Parathyroid adenoma (tissue), 2 donors: Measurements from ENCODE around the gene FRS3.

Experiments used
- H2AFZ ChIP-seq: fragments of 300-600 bp; sonication (generic); one replicate; pipeline ENCODE4 v1.7.0; 2017; ENCODE audit warnings: antibody characterized with exemption, mild to moderate bottlenecking
- H3K27ac ChIP-seq: fragments of 300-600 bp; sonication (generic); one replicate; pipeline ENCODE4 v1.7.0; 2017
- H3K27me3 ChIP-seq: fragments of 300-600 bp; sonication (generic); one replicate; pipeline ENCODE4 v1.7.0; 2017; ENCODE audit warnings: low read length; ENCODE audit not compliant: control insufficient read depth, insufficient read depth
- H3K36me3 ChIP-seq: fragments of 300-600 bp; sonication (generic); one replicate; pipeline ENCODE4 v1.7.0; 2017; ENCODE audit warnings: low read length; ENCODE audit not compliant: control insufficient read depth, insufficient read depth
- H3K4me1 ChIP-seq: fragments of 300-600 bp; sonication (generic); one replicate; pipeline ENCODE4 v1.7.0; 2017; ENCODE audit warnings: control low read depth
- H3K4me2 ChIP-seq: fragments of 300-600 bp; sonication (generic); one replicate; pipeline ENCODE4 v1.7.0; 2017; ENCODE audit warnings: low read length
- H3K4me3 ChIP-seq: fragments of 300-600 bp; sonication (generic); one replicate; pipeline ENCODE4 v1.7.0; 2017; ENCODE audit warnings: low read depth, low read length
- H3K79me2 ChIP-seq: fragments of 300-600 bp; sonication (generic); one replicate; pipeline ENCODE4 v1.7.0; 2017; ENCODE audit warnings: control low read depth
- H3K9ac ChIP-seq: fragments of 300-600 bp; sonication (generic); one replicate; pipeline ENCODE4 v1.7.0; 2017; ENCODE audit warnings: mild to moderate bottlenecking
- H3K9me3 ChIP-seq: fragments of 300-600 bp; sonication (generic); one replicate; pipeline ENCODE4 v1.7.0; 2017; ENCODE audit warnings: low read length; ENCODE audit not compliant: control insufficient read depth
- CTCF ChIP-seq: fragments of 300-600 bp; sonication (generic); IDR thresholded peaks from one replicate; pipeline ENCODE4 v1.7.0; 2017; ENCODE audit warnings: antibody characterized with exemption, mild to moderate bottlenecking
- donor health status: primary hyperparathyroidism.

FRS3 gene

GRCh38 chr6:41730531-41731436 is 48.9 kb downstream of the FRS3 start:
- no peak overlapping the region for H3K4me3 ChIP-seq
- no peak for TF ChIP-seq CTCF

GRCh38 chr6:41729624-41730023 is 50.1 kb downstream of the FRS3 start:
- Histone ChIP-seq H3K9me3 (no peaks in the 10 kb centered on the region), H3K4me1 (peaks cover 33% of the 10 kb centered on the region), H3K27me3 (no peaks in the 10 kb centered on the region), H3K27ac (no peak overlapping the region), H3K4me3 (no peak overlapping the region), H3K36me3 (no peaks in the 10 kb centered on the region), H3K9ac (no peak overlapping the region), H3K4me2 (no peak overlapping the region), H3K79me2 (peaks cover 71% of the 10 kb centered on the region), H2AFZ (no peak overlapping the region)
- TF ChIP-seq CTCF, result no peak

More at GRCh38 chr6:41730531-41731436, 48.9 kb downstream of the FRS3 start:
- H3K27ac ChIP-seq, result no peak overlapping the region
- H3K79me2 ChIP-seq, result peaks cover 62% of the 10 kb centered on the region
- H3K9me3 ChIP-seq, result no peaks in the 10 kb centered on the region
- H3K4me2 ChIP-seq, result peak overlapping the region; percentile 46
- no peaks in the 10 kb centered on the region for H3K27me3 ChIP-seq
- H3K4me1 ChIP-seq, result peaks cover 24% of the 10 kb centered on the region
- no peak overlapping the region for H2AFZ ChIP-seq
- H3K9ac ChIP-seq, result no peak overlapping the region
- H3K36me3 ChIP-seq, result no peaks in the 10 kb centered on the region

- Histone ChIP-seq H3K4me3 (no peak overlapping the region), H3K9me3 (no peaks in the 10 kb centered on the region), H3K4me1 (peaks cover 38% of the 10 kb centered on the region), H3K36me3 (no peaks in the 10 kb centered on the region), H3K9ac (no peak overlapping the region), H3K27me3 (no peaks in the 10 kb centered on the region), H2AFZ (no peak overlapping the region), H3K27ac (no peak overlapping the region), H3K79me2 (peaks cover 77% of the 10 kb centered on the region), H3K4me2 (peak overlapping the region; percentile 32)
- no peak for TF ChIP-seq CTCF
These were observed 50.7 kb downstream of the FRS3 start for GRCh38 chr6:41728954-41729353.

GRCh38 chr6:41728073-41728936 is 51.4 kb downstream of the FRS3 start:
- no peaks in the 10 kb centered on the region for H3K27me3 ChIP-seq
- H3K4me3 ChIP-seq, result no peak overlapping the region
- H3K4me1 ChIP-seq, result peaks cover 38% of the 10 kb centered on the region
- H3K9me3 ChIP-seq, result no peaks in the 10 kb centered on the region
- H3K9ac ChIP-seq, result no peak overlapping the region
- peaks cover 82% of the 10 kb centered on the region for H3K79me2 ChIP-seq
- H3K27ac ChIP-seq, result no peak overlapping the region
- H3K4me2 ChIP-seq, result peak overlapping the region; percentile 3
- H2AFZ ChIP-seq, result no peak overlapping the region
- TF ChIP-seq CTCF, result no peak
- H3K36me3 ChIP-seq, result no peaks in the 10 kb centered on the region
